HL-60 (cell line): ENCODE results near the gene ACAD9.

ENCODE experiments used
- GABPA ChIP-seq: IDR thresholded peaks from 2 replicates; pipeline ENCODE4 v1.6.1; 2012; ENCODE audit warnings: low read depth
- POLR2AphosphoS5 ChIP-seq: IDR thresholded peaks from 2 replicates; pipeline ENCODE4 v1.6.1; 2012; ENCODE audit warnings: low read depth
- REST ChIP-seq: IDR thresholded peaks from 2 replicates; pipeline ENCODE4 v1.6.1; 2012; ENCODE audit warnings: low read depth; ENCODE audit not compliant: insufficient replicate concordance
- TF ChIP-seq, protein P1 (sequence below): IDR thresholded peaks from one replicate; pipeline ENCODE4 v1.5.1; 2011; ENCODE audit warnings: low read length, control low read depth, inconsistent platforms; ENCODE audit not compliant: insufficient read depth

DNA sequence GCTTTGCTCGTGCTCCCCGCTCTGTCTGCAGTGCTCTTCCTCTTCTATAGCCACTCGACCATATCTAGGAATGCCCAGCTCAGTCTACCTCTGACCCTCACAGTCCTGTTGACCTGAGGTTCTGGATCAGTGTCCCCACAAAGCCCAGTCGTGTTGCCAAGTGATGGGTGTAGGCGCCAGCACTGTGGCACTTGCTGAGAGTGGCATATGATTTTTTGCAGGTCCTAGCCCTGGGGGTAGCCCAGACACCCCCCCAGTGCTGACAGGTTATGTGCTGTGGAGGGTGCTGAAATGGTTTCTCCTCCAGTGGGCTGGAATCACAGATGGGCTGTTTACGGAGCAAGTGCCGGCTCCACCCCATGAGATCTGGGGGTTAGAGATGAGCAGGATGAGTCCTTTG is 32.5 kb downstream of the ACAD9 start:
- TF ChIP-seq REST = no peak
- TF ChIP-seq, protein P1, sequence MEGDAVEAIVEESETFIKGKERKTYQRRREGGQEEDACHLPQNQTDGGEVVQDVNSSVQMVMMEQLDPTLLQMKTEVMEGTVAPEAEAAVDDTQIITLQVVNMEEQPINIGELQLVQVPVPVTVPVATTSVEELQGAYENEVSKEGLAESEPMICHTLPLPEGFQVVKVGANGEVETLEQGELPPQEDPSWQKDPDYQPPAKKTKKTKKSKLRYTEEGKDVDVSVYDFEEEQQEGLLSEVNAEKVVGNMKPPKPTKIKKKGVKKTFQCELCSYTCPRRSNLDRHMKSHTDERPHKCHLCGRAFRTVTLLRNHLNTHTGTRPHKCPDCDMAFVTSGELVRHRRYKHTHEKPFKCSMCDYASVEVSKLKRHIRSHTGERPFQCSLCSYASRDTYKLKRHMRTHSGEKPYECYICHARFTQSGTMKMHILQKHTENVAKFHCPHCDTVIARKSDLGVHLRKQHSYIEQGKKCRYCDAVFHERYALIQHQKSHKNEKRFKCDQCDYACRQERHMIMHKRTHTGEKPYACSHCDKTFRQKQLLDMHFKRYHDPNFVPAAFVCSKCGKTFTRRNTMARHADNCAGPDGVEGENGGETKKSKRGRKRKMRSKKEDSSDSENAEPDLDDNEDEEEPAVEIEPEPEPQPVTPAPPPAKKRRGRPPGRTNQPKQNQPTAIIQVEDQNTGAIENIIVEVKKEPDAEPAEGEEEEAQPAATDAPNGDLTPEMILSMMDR = no peak
- TF ChIP-seq GABPA = no peak
- no peak for TF ChIP-seq POLR2AphosphoS5
